ENCODE data around the gene C9.
"Not testable (repeated sequence)": the region's sequence is repeated elsewhere in the genome, so short reads cannot be mapped to it uniquely, and the experiment has no call there.

Gene C9

GRCh38 chr5:39364367-39364766, at the start of gene C9:
TSS of gene C9 (minus strand) at chr5:39364495. CDS start at chr5:39364464, 31 bp downstream.
- no peak for DNase-seq

GRCh38 chr5:39413771-39414170, 49.5 kb upstream of the C9 start:
- no peak for DNase-seq

- no peak for DNase-seq
These were observed 48.6 kb upstream of the C9 start for GRCh38 chr5:39412721-39413394.

GRCh38 chr5:39411985-39412384, 47.7 kb upstream of the C9 start:
- no peak for DNase-seq

- no peak for DNase-seq
These were observed 46.8 kb upstream of the C9 start for GRCh38 chr5:39411061-39411460.

- no peak for DNase-seq
These were observed 44.7 kb upstream of the C9 start for GRCh38 chr5:39409033-39409432.

- no peak for DNase-seq
These were observed 41.0 kb upstream of the C9 start for GRCh38 chr5:39405083-39405843.

GRCh38 chr5:39403761-39404160, 39.5 kb upstream of the C9 start:
- DNase-seq: not testable (repeated sequence)

- DNase-seq: not testable (repeated sequence)
These were observed 37.8 kb upstream of the C9 start for GRCh38 chr5:39402140-39402539.

GRCh38 chr5:39400713-39401578, 36.7 kb upstream of the C9 start:
- no peak for DNase-seq

- no peak for DNase-seq
These were observed 35.1 kb upstream of the C9 start for GRCh38 chr5:39399135-39400036.

- no peak for DNase-seq
These were observed 32.5 kb upstream of the C9 start for GRCh38 chr5:39396843-39397242.

GRCh38 chr5:39395521-39395920, 31.2 kb upstream of the C9 start:
- no peak for DNase-seq

- DNase-seq: no peak
These were observed 30.7 kb upstream of the C9 start for GRCh38 chr5:39394946-39395345.

GRCh38 chr5:39390945-39391344, 26.6 kb upstream of the C9 start:
- no peak for DNase-seq

- DNase-seq: no peak
These were observed 23.0 kb upstream of the C9 start for GRCh38 chr5:39387293-39387692.

GRCh38 chr5:39384271-39384670, 20.0 kb upstream of the C9 start:
- DNase-seq: no peak

GRCh38 chr5:39381376-39381775, 17.1 kb upstream of the C9 start:
- DNase-seq: no peak

- no peak for DNase-seq
These were observed 15.4 kb upstream of the C9 start for GRCh38 chr5:39379693-39380092.

GRCh38 chr5:39377613-39378012, 13.3 kb upstream of the C9 start:
- DNase-seq: no peak

- peak; percentile 35 for DNase-seq
These were observed 12.0 kb upstream of the C9 start for GRCh38 chr5:39376293-39376714.

GRCh38 chr5:39373791-39374190, 9.5 kb upstream of the C9 start:
- DNase-seq: no peak

- DNase-seq: no peak
These were observed 7.0 kb upstream of the C9 start for GRCh38 chr5:39371367-39371635.

All from stimulated activated CD4-positive, alpha-beta T cell treated with anti-CD3 and anti-CD28 coated beads, Interleukin-1b, Interleukin-23, amount 100 ng/mL, for 48 hours (primary cell).